Spleen (tissue), 11 donors: ENCODE data around the gene GPAM. TPM values are rescaled to one million over a fixed set of nuclear protein-coding genes. Genes with fewer than 3 reads are reported as not detected.

Source experiments
- DNase-seq: peaks from one replicate; pipeline ENCODE4 v3.0.0-alpha.2; 2020
- H3K27ac ChIP-seq, 8 donors: fragments of 200-600 bp; sonication (generic) in 7 of 8; 1 replicate in 4 of 8; 2 replicates in 4 of 8; pipeline versions ENCODE4 v1.5.0 to v1.8.0; 2016 to 2021; ENCODE audit warnings: inconsistent platforms in 4 of 8, mild to moderate bottlenecking in 4 of 8, moderate library complexity in 1 of 8
- H3K27me3 ChIP-seq, 7 donors: fragments of 200-600 bp; sonication (generic) in 6 of 7; replicated peaks in 1 of 7; 1 replicate in 4 of 7; 2 replicates in 3 of 7; pipeline versions ENCODE4 v1.5.0 to v1.8.0; 2016 to 2021; ENCODE audit warnings: inconsistent platforms in 3 of 7, mild to moderate bottlenecking in 1 of 7
- H3K36me3 ChIP-seq, 6 donors: fragments of 200-600 bp; sonication (generic) in 5 of 6; 1 replicate in 4 of 6; 2 replicates in 2 of 6; pipeline versions ENCODE4 v1.5.0 to v1.8.0; 2016 to 2021; ENCODE audit warnings: inconsistent platforms in 2 of 6
- H3K4me1 ChIP-seq, 6 donors: fragments of 200-600 bp; sonication (generic) in 5 of 6; 1 replicate in 3 of 6; 2 replicates in 3 of 6; pipeline versions ENCODE4 v1.5.0 to v1.8.0; 2016 to 2021; ENCODE audit warnings: inconsistent platforms in 3 of 6
- H3K4me3 ChIP-seq, 8 donors: fragments of 200-600 bp; sonication (generic) in 7 of 8; 1 replicate in 4 of 8; 2 replicates in 4 of 8; pipeline versions ENCODE4 v1.5.0 to v1.8.0; 2016 to 2021; ENCODE audit warnings: inconsistent platforms in 4 of 8, mild to moderate bottlenecking in 4 of 8, moderate library complexity in 2 of 8
- H3K9me3 ChIP-seq, 8 donors: fragments of 200-600 bp; sonication (generic) in 7 of 8; 1 replicate in 4 of 8; 2 replicates in 4 of 8; pipeline versions ENCODE4 v1.5.0 to v1.8.0; 2016 to 2021; ENCODE audit warnings: inconsistent platforms in 4 of 8
- POLR2A ChIP-seq, 3 donors: fragments of 450-650 bp; IDR thresholded peaks; one replicate each; pipeline ENCODE4 v1.5.1; 2017; ENCODE audit warnings: antibody characterized with exemption in 3 of 3, mild to moderate bottlenecking in 1 of 3
- POLR2AphosphoS5 ChIP-seq, 3 donors: sonication (generic); formaldehyde crosslinking; IDR thresholded peaks; one replicate each; pipeline ENCODE4 v1.5.1; 2017; ENCODE audit warnings: antibody characterized with exemption in 3 of 3
- WGBS, 5 donors: extraction: QIAGEN DNeasy Blood & Tissue Kit in 3 of 5; methylation state at CpG; one replicate each; pipeline versions ENCODE4 v1.1.5 to v1.1.7; 2013 to 2018; 5-methylcytosine and 5-hydroxymethylcytosine counted together
- intact Hi-C: fragments of 100-400 bp; cut with DNase I; formaldehyde crosslinking; loops from one replicate; pipeline ENCODE4 v1.15.0; 2023; ENCODE audit warnings: low total_unique reads
- polyA plus RNA-seq, 3 donors: library from polyadenylated mRNA; stranded (reverse); fragments of 200-250 nt; gene quantifications; one replicate each; pipeline ENCODE4 v1.2.1, GENCODE V29; 2013
- total RNA-seq, 7 donors: library from RNA; depleted of rRNA in 3 of 7; stranded (reverse); fragments of >200 nt in 3 of 7; fragmentation: NEBNext Ultra II Directional in 4 of 7; extraction: Animal tissue kit (Norgen Biotek cat#: 25700) in 4 of 7; gene quantifications; one replicate each; pipeline versions ENCODE4 v1.1.0 to v1.2.1, GENCODE V29; 2016 to 2021
- TF ChIP-seq, protein P1 (sequence below), 11 experiments: fragments of 200-600 bp in 7 of 11; fragments of 450-650 bp in 4 of 11; sonication (generic) in 4 of 11; IDR thresholded peaks in 8 of 11; conservative IDR thresholded peaks in 3 of 11; 1 replicate in 7 of 11; 2 replicates in 4 of 11; pipeline versions ENCODE4 v1.4.0 to v1.8.0; 2016 to 2021; ENCODE audit warnings: antibody characterized with exemption in 11 of 11, inconsistent platforms in 4 of 11, mild to moderate bottlenecking in 1 of 11
- donor health status: healthy with polysubstance abuse.
- donor health status: DM: no; HTN: no; CAD: no; lungs with moderate emphysema.
- donor health status: DM: no; HTN: no; CAD: no.
- donor health status: Bipolar disorder and iron deficiency.
- donor health status: healthy.
- donor health status: DM: no; HTN: no; CAD: no.
- donor health status: DM: yes; HTN: yes; CAD: no.

Gene GPAM
- total and polyA plus RNA-seq, 10 donors, result 2.6 to 15.0 (median 6.5) TPM

GRCh38 chr10:112166800-112167199 lies 16.8 kb downstream of the GPAM start:
- Histone ChIP-seq H3K27me3 (no peaks in the 10 kb centered on the region), H3K27ac (no peak overlapping the region), H3K36me3 (peaks cover 2 to 100% (median 78%) of the 10 kb centered on the region in 6 donors), H3K9me3 (no peaks in the 10 kb centered on the region), H3K4me1 (no peaks in the 10 kb centered on the region), H3K4me3 (no peak overlapping the region)
- TF ChIP-seq, protein P1, sequence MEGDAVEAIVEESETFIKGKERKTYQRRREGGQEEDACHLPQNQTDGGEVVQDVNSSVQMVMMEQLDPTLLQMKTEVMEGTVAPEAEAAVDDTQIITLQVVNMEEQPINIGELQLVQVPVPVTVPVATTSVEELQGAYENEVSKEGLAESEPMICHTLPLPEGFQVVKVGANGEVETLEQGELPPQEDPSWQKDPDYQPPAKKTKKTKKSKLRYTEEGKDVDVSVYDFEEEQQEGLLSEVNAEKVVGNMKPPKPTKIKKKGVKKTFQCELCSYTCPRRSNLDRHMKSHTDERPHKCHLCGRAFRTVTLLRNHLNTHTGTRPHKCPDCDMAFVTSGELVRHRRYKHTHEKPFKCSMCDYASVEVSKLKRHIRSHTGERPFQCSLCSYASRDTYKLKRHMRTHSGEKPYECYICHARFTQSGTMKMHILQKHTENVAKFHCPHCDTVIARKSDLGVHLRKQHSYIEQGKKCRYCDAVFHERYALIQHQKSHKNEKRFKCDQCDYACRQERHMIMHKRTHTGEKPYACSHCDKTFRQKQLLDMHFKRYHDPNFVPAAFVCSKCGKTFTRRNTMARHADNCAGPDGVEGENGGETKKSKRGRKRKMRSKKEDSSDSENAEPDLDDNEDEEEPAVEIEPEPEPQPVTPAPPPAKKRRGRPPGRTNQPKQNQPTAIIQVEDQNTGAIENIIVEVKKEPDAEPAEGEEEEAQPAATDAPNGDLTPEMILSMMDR (IDR thresholded peaks at IDR 0.05 in 8 of 11, conservative IDR thresholded peaks at IDR 0.05 in 3 of 11), result no peak
- TF ChIP-seq POLR2AphosphoS5 (IDR thresholded peaks at IDR 0.05) (no peak), POLR2A (IDR thresholded peaks at IDR 0.05) (no peak)
- no peak for DNase-seq
- 93 to 97% (median 93%) methylated on average over 3 of the region's 3 CpGs for WGBS, 5 donors
- intact Hi-C loops, result no loop called here

DNA sequence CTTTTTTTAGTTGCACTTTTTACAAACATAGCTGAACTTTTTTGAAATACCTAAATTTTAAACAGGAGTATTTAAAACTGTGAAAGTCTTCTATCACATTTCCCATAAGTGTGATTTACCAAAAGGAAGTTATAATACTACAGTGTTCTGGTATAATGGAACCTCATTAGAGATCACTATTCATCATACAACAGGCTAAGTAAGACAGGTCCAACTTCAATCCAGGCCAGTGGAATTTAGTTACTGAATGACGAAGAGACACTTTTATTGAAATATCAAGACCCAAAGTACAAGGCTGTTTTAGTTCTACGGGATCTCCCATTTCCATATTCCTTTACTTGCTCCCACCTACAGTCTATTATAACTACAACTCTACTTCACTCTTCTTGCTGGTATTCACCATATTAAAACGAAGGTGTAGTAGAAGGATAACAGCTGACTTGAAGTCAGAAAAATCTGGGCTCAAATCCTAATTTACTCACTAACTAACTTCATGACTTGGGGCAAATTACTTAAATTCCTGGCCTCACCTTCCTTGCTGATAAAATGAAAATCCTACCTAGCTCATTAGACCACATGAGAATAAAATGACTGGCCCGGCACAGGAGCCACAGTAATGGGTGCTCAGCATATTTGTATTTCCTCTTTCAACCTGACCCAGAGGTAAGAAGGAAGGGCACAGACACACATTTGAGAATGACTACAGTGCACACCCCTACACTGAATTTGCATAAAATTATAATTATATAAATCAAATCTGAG lies 21.6 kb downstream of the GPAM start:
- Histone ChIP-seq H3K27me3 (no peaks in the 10 kb centered on the region), H3K4me3 (no peak overlapping the region), H3K9me3 (no peaks in the 10 kb centered on the region), H3K4me1 (no peaks in the 10 kb centered on the region), H3K36me3 (peaks cover 0 to 100% (median 79%) of the 10 kb centered on the region in 6 donors), H3K27ac (no peak overlapping the region)
- TF ChIP-seq POLR2A (IDR thresholded peaks at IDR 0.05) (no peak), POLR2AphosphoS5 (IDR thresholded peaks at IDR 0.05) (no peak)
- TF ChIP-seq, protein P1 (IDR thresholded peaks at IDR 0.05 in 8 of 11, conservative IDR thresholded peaks at IDR 0.05 in 3 of 11), result no peak
- no peak for DNase-seq
- 69 to 82% (median 72%) methylated on average over 4 of the region's 4 CpGs for WGBS, 5 donors
- intact Hi-C loops, result no loop called here

DNA sequence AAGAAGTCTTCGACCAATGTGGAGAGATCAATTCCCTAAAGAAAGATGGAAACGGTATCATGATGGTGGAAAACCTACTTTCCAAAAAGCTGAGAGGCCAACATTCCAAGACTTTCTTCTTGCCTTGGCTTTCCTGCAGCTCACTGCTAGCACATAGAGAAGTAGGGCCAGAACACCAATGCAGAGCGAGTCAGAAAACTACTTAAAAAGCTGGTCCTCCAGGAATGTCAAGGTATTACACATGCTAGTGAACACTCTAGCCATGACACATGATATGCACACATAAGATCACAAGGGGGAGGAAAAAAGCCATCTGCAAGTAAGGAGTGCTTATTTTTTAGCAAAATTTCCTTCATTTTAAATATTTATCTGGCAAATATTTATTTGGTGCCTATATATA lies 22.7 kb downstream of the GPAM start:
- Histone ChIP-seq H3K27me3 (no peaks in the 10 kb centered on the region), H3K36me3 (peaks cover 0 to 100% (median 85%) of the 10 kb centered on the region in 6 donors), H3K4me3 (no peak overlapping the region), H3K9me3 (no peaks in the 10 kb centered on the region), H3K4me1 (no peaks in the 10 kb centered on the region), H3K27ac (no peak overlapping the region)
- WGBS, 5 donors, result 76 to 95% (median 91%) methylated on average over 3 of the region's 3 CpGs
- intact Hi-C loops, result no loop called here
- TF ChIP-seq POLR2AphosphoS5 (IDR thresholded peaks at IDR 0.05) (no peak), POLR2A (IDR thresholded peaks at IDR 0.05) (no peak)
- TF ChIP-seq, protein P1 (IDR thresholded peaks at IDR 0.05 in 8 of 11, conservative IDR thresholded peaks at IDR 0.05 in 3 of 11), result no peak
- no peak for DNase-seq

DNA sequence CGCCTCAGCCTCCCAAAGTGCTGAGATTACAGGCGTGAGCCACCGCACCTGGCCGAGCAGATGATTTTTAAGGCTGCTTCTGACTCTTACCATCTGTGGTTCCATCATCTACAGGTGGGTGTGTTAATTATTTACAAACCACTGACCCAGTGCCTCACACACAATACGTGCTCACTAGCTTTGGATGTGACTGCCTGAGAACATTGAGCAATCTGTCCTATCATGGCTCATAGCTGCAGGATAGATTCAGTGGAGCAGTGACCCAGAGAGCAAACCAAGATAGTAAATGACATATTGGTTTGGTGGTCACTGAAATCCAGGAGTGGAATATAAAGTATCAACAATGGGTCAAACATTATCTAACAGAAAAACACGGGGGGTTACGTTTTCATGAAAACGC lies 24.1 kb downstream of the GPAM start:
- no peaks in the 10 kb centered on the region for H3K9me3 ChIP-seq
- DNase-seq, result no peak
- no peaks in the 10 kb centered on the region for H3K4me1 ChIP-seq
- WGBS, 5 donors, result 94 to 98% (median 97%) methylated on average over 8 of the region's 8 CpGs
- no peak for TF ChIP-seq POLR2A (IDR thresholded peaks at IDR 0.05)
- no peak for TF ChIP-seq POLR2AphosphoS5 (IDR thresholded peaks at IDR 0.05)
- TF ChIP-seq, protein P1 (IDR thresholded peaks at IDR 0.05 in 8 of 11, conservative IDR thresholded peaks at IDR 0.05 in 3 of 11), result no peak
- no peaks in the 10 kb centered on the region for H3K27me3 ChIP-seq
- H3K27ac ChIP-seq, result no peak overlapping the region
- H3K36me3 ChIP-seq, result peaks cover 0 to 100% (median 85%) of the 10 kb centered on the region in 6 donors
- intact Hi-C loops, result no loop called here
- no peak overlapping the region for H3K4me3 ChIP-seq
